HG02943 (cell line): ENCODE measurements around the gene GPR108.

Experiments
- ATAC-seq: cut with Tn5 transposase; IDR thresholded peaks from one replicate; pipeline ENCODE4 v1.9.1; 2021; ENCODE audit warnings: mild to moderate bottlenecking, low read depth, moderate library complexity; ENCODE audit not compliant: unreplicated experiment

Gene GPR108

GRCh38 chr19:6683971-6684370 is 53.4 kb downstream of the GPR108 start:
- ATAC-seq = no peak

DNA sequence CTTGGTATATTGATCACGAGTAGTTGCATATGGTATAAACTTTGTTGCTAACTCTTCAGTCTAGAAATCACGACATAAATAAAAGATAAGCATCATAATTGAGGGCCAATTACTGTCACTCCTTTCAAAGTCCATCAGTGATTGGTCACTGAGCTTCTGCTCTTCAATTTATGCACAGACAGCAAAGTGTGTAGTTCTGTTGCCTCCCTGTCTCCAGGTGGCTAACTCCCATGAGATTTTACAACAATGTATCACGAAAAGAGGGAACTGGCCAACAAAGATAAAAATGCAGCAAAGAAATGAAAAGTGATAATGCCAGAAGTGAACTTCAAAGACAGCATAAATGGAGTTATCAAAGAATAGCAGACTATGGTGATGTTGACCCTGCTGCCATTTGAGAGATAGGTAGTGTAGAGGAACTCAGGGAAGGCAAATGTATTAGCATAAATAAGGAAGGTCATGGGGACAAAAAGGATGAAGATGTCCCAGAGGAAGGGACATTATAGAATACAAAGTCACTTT is 54.7 kb downstream of the GPR108 start:
- no peak for ATAC-seq

GRCh38 chr19:6680141-6680540 is 57.2 kb downstream of the GPR108 start:
- no peak for ATAC-seq
